ENCODE data around the gene ZNF737. TPM values are rescaled to one million over a fixed set of nuclear protein-coding genes. Genes with fewer than 3 reads are reported as not detected.
"Not testable (repeated sequence)": the region's sequence is repeated elsewhere in the genome, so short reads cannot be mapped to it uniquely, and the experiment has no call there.

ZNF737 gene
- total RNA-seq, 1 donor from 2014 or later: 50.9 TPM

- intact Hi-C loops (cut with micrococcal nuclease): no loop called here
- no peak overlapping the region for H3K27ac Mint-ChIP-seq
- ATAC-seq (ENCODE audit: low read depth): peak; percentile 37
- H3K27me3 Mint-ChIP-seq: no peaks in the 10 kb centered on the region
- ChIA-PET POLR2A (interaction anchor here (0.7 kb wide), 1 partner anchor 134 kb away, joined by 7 read pairs; no protein-coding TSS in a partner anchor), CTCF (interaction anchor here (0.6 kb wide), 1 partner anchor 839 kb away, joined by 3 read pairs; no protein-coding TSS in a partner anchor)
- TF ChIP-seq CTCF (IDR thresholded peaks at IDR 0.05): no peak
- peaks cover 23% of the 10 kb centered on the region for H3K4me1 Mint-ChIP-seq
- H3K4me3 Mint-ChIP-seq: no peak overlapping the region
- peaks cover 35% of the 10 kb centered on the region for H3K9me3 Mint-ChIP-seq
- H3K36me3 Mint-ChIP-seq (ENCODE audit: low read depth): peaks cover 85% of the 10 kb centered on the region
- no peak for DNase-seq
These were observed 7.0 kb downstream of the ZNF737 start for GRCh38 chr19:20558571-20558970.

- Mint-ChIP-seq H3K27ac (no peak overlapping the region), H3K27me3 (no peaks in the 10 kb centered on the region), H3K36me3 (ENCODE audit: low read depth) (peaks cover 85% of the 10 kb centered on the region), H3K4me1 (peaks cover 22% of the 10 kb centered on the region), H3K4me3 (no peak overlapping the region), H3K9me3 (peaks cover 38% of the 10 kb centered on the region)
- CTCF ChIA-PET: interaction anchor here (0.6 kb wide), 1 partner anchor 840 kb away, joined by 3 read pairs; no protein-coding TSS in a partner anchor
- intact Hi-C loops (cut with micrococcal nuclease): no loop called here
- POLR2A ChIA-PET: interaction anchor here (0.7 kb wide), 1 partner anchor 133 kb away, joined by 7 read pairs; no protein-coding TSS in a partner anchor
- TF ChIP-seq CTCF (IDR thresholded peaks at IDR 0.05): no peak
- DNase-seq (no peak), ATAC-seq (ENCODE audit: low read depth) (no peak)
These were observed 7.6 kb downstream of the ZNF737 start for GRCh38 chr19:20558011-20558410.

GRCh38 chr19:20544667-20545333 is 20.8 kb downstream of the ZNF737 start:
- Mint-ChIP-seq H3K9me3 (peaks cover 35% of the 10 kb centered on the region), H3K36me3 (ENCODE audit: low read depth) (peaks cover 74% of the 10 kb centered on the region)
- ATAC-seq (ENCODE audit: low read depth); CTCF ChIA-PET; H3K4me1 Mint-ChIP-seq; H3K27me3 Mint-ChIP-seq; DNase-seq; H3K27ac Mint-ChIP-seq; H3K4me3 Mint-ChIP-seq: not testable (repeated sequence)
- intact Hi-C loops (cut with micrococcal nuclease): loop anchor here (5.0 kb wide), 2 partner anchors 78 to 118 kb away; partner anchors contain the start of gene ZNF626
- POLR2A ChIA-PET: interaction anchor here (0.6 kb wide), 1 partner anchor 134 kb away, joined by 5 read pairs; no protein-coding TSS in a partner anchor

- H3K4me3 Mint-ChIP-seq; ATAC-seq (ENCODE audit: low read depth); intact Hi-C loops (cut with micrococcal nuclease); H3K27me3 Mint-ChIP-seq; CTCF ChIA-PET; DNase-seq; H3K4me1 Mint-ChIP-seq; POLR2A ChIA-PET; H3K27ac Mint-ChIP-seq: not testable (repeated sequence)
- peaks cover 33% of the 10 kb centered on the region for H3K9me3 Mint-ChIP-seq
- H3K36me3 Mint-ChIP-seq (ENCODE audit: low read depth): peaks cover 50% of the 10 kb centered on the region
These were observed 35.3 kb downstream of the ZNF737 start for GRCh38 chr19:20530303-20530702.

- ChIA-PET POLR2A (no interaction called here), CTCF (no interaction called here)
- Mint-ChIP-seq H3K4me1 (no peaks in the 10 kb centered on the region), H3K36me3 (ENCODE audit: low read depth) (peaks cover 3% of the 10 kb centered on the region), H3K4me3 (no peak overlapping the region), H3K27me3 (no peaks in the 10 kb centered on the region), H3K9me3 (peaks cover 43% of the 10 kb centered on the region), H3K27ac (no peak overlapping the region)
- ATAC-seq (ENCODE audit: low read depth): no peak
- intact Hi-C loops (cut with micrococcal nuclease): no loop called here
- no peak for TF ChIP-seq CTCF (IDR thresholded peaks at IDR 0.05)
- DNase-seq: no peak
These were observed 52.2 kb downstream of the ZNF737 start for GRCh38 chr19:20513189-20513904.

- Mint-ChIP-seq H3K4me3 (no peak overlapping the region), H3K27me3 (no peaks in the 10 kb centered on the region), H3K36me3 (ENCODE audit: low read depth) (no peaks in the 10 kb centered on the region), H3K9me3 (peaks cover 42% of the 10 kb centered on the region), H3K4me1 (no peaks in the 10 kb centered on the region), H3K27ac (no peak overlapping the region)
- no peak for DNase-seq
- ATAC-seq (ENCODE audit: low read depth): no peak
- intact Hi-C loops (cut with micrococcal nuclease): no loop called here
- POLR2A ChIA-PET: no interaction called here
- TF ChIP-seq CTCF (IDR thresholded peaks at IDR 0.05): no peak
- CTCF ChIA-PET: no interaction called here
These were observed 62.1 kb downstream of the ZNF737 start for GRCh38 chr19:20503476-20503875.

All from activated B cell treated with CpG ODN at 0.5 μM for 24 hours (primary cell).